Dermis microvascular lymphatic vessel endothelial cell (primary cell): ENCODE data around the gene CHD9. TPM values are rescaled to one million over a fixed set of nuclear protein-coding genes. Genes with fewer than 3 reads are reported as not detected.

Experiments used
- DNase-seq, 2 donors: peaks; one replicate each; pipeline versions ENCODE4 v3.0.0 to v3.0.0-alpha.2; 2010; ENCODE audit warnings: low read depth in 2 of 2
- total RNA-seq: library from RNA; depleted of rRNA; stranded (reverse); fragments of >200 nt; gene quantifications from 2 replicates; pipeline ENCODE4 v1.2.1, GENCODE V29; 2014

CHD9 gene
- total RNA-seq, 1 donor from 2014 or later, result 24.0 TPM

- peak in 1 of 2 donors; percentile 67 for DNase-seq
Measured at GRCh38 chr16:53091466-53092211, 36.8 kb downstream of the CHD9 start.

- DNase-seq, result no peak
Measured at GRCh38 chr16:53092284-53092683, 37.5 kb downstream of the CHD9 start.

GRCh38 chr16:53093162-53093744 lies 38.5 kb downstream of the CHD9 start:
- no peak for DNase-seq

- peak; percentile 68 to 90 for DNase-seq
Measured at GRCh38 chr16:53094013-53094630, 39.3 kb downstream of the CHD9 start.

GRCh38 chr16:53097190-53097589 lies 42.4 kb downstream of the CHD9 start:
- DNase-seq, result no peak

GRCh38 chr16:53098526-53099317 lies 43.9 kb downstream of the CHD9 start:
- DNase-seq, result peak in 1 of 2 donors; percentile 96

- DNase-seq, result peak; percentile 81 to 97
Measured at GRCh38 chr16:53099318-53100130, 44.7 kb downstream of the CHD9 start.

- DNase-seq, result no peak
Measured at GRCh38 chr16:53100131-53100748, 45.4 kb downstream of the CHD9 start.

- no peak for DNase-seq
Measured at GRCh38 chr16:53100889-53101288, 46.1 kb downstream of the CHD9 start.

- DNase-seq, result no peak
Measured at GRCh38 chr16:53103811-53104210, 49.0 kb downstream of the CHD9 start.

GRCh38 chr16:53105565-53105964 lies 50.8 kb downstream of the CHD9 start:
- DNase-seq, result no peak

GRCh38 chr16:53111078-53111791 lies 56.4 kb downstream of the CHD9 start:
- no peak for DNase-seq

GRCh38 chr16:53112015-53112414 lies 57.2 kb downstream of the CHD9 start:
- no peak for DNase-seq

- DNase-seq, result no peak
Measured at GRCh38 chr16:53115047-53115446, 60.3 kb downstream of the CHD9 start.

- DNase-seq, result no peak
Measured at GRCh38 chr16:53115773-53116172, 61.0 kb downstream of the CHD9 start.

GRCh38 chr16:53121043-53121620 lies 66.3 kb downstream of the CHD9 start:
- no peak for DNase-seq

- no peak for DNase-seq
Measured at GRCh38 chr16:53121661-53122060, 66.9 kb downstream of the CHD9 start.

- DNase-seq, result no peak
Measured at GRCh38 chr16:53123747-53124146, 69.0 kb downstream of the CHD9 start.

GRCh38 chr16:53126390-53126789 lies 71.6 kb downstream of the CHD9 start:
- DNase-seq, result no peak
